SIG-M5 (cell line): ENCODE measurements around the gene MBD6.
"Not testable (repeated sequence)": the region's sequence is repeated elsewhere in the genome, so short reads cannot be mapped to it uniquely, and the experiment has no call there.

Source experiments
- DNase-seq: peaks from one replicate; lab custom pipeline; 2025; lab: John Stamatoyannopoulos, UW

Gene MBD6

DNA sequence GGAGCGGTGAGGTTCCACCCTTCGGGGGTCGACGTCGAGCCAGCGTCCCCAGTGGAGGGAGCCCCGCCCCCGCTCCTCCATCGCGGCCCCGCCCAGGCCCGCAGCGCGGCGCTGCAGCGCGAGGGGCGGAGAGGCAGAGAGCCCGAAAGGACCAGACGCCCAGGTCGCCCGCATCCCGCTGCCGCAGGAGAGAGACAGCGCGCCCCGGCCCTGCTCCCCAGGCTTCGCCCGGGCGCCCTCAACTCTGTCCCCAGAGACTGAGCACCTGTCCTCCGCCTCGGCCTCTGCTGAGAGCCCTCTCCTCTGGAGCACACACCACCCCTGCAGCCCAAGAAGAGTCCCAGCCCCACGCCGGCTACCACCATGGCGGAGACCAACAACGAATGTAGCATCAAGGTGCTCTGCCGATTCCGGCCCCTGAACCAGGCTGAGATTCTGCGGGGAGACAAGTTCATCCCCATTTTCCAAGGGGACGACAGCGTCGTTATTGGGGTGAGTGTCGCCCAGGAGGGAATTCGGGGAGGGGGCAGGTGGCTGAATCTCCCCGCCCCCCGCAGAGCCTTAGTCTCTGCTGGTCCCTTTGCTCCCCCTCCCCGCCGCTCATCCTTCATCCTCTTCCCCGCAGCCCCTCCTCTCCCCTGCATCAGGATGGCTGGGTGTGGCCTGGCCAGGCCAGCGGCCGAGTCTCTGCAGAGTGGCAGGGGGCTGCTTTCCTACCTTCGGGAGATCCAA is 27.5 kb downstream of the MBD6 start, which contains the start of gene KIF5A:
Gene KIF5A, plus strand, starts transcription at position 136 of the 732 bp plus-strand sequence. Its CDS starts 228 bp downstream, at position 364.
- no peak for DNase-seq

DNA sequence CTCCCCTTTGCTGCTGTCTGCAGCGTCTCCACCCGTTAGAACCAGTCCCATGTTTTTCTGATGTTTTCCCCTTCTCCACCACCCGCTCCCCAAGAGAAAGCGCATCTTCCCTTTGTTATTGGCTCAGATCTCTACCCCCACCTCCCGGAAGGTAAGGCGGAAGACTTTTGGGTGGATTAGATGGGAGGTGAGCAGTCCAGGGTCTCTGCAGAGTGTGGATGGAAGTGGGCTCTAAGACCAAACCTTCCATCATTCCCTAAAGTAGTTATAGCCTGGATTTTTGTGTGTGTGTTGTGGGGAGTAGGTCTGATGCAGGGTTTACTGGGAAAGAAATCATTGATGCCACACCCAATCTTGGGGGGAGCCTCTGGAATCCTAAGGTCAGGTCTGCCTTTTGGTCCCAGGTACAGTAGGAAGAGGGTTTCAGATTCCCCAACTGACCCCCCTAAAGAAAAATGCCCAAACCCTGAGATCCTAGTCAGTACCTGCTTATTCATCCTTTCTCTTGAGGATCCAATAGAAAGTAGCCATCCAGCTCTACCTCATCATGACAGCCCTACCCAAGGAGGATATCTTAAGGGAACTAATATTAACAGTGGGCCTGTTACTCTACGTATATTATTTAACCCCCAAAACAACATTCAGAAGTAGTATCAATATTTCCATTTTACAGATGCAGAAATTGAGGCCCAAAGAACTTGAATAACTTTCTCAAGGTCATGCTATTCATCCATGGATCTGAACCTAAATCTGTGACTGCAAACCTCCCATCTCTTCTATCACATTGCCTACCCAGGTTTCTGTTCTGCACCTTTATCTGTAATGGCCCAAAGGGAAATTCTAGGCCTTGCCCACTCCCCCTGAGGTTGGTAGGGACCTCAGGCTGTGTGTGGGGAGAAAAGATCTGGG is 28.3 kb downstream of the MBD6 start:
- DNase-seq: no peak

DNA sequence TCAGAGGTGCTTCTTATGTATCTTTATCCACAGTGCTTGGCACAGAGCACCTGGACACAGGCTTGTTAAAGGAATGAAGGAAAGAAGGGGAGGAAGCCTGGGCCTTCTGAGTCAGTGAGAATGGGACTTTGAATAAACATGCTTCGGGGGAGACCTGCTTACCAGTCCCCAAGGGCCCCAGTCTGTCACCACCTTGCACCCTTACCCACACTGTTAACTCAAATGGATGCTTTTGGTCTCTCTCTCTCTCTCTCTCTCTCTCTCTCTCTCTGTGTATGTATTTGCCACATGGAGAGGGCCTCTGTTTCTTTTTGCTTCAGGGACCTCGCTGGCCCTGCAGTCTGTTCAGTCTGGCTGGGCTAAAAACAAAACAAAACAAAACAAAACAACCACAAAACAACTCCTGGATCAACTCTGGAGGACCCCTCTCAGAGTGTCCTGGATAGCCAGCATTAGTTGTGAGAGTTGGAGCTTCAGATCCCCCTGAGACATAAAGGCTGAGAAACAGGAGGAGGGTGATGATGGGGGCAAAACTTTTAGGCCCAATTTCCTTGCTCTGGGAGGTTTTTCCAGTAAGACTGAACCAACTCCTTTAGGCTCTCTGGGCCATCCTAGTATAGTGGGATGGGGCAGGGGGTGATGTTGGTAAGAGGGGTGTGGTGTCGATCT is 29.1 kb downstream of the MBD6 start:
- no peak for DNase-seq

DNA sequence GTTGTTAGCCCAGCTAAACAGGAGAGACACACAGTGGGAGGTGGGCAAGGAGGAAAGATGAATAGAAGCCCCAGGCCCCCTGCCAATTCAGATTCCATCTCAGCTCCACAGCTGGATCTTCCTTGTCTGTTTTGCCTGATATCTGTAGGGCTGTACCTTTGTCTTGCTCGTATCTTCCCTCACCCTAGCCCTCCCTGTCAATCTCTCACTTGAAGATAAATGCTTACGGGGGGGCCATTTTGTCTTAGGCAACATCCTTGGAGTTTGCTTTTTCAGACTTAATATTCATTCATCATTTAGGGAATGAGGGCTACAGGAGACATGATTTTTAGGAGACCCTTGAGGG is 29.7 kb downstream of the MBD6 start:
- no peak for DNase-seq

DNA sequence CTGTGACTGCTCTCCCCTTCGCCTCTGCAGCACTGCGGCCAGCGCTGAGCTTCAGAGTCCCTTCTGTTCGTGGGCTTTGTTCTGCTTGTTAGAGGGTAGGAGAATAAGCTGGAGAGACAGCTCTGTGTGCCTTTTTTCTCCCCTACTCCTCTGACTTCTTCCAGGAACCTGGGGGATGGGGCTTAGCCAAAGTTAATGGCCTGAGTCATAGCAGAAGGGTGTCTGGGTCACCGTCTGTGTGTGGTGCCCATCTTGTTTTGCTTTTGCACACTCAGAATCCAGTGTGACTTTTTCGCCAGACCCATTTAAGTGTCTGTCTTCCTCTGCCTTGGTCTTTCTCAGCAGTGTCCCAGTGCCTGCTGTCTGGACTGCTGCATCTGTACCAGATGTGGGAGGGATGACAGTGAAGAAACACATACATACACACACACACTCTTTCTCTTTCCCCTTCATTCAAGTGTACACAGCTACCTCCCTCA is 30.2 kb downstream of the MBD6 start:
- DNase-seq: no peak

DNA sequence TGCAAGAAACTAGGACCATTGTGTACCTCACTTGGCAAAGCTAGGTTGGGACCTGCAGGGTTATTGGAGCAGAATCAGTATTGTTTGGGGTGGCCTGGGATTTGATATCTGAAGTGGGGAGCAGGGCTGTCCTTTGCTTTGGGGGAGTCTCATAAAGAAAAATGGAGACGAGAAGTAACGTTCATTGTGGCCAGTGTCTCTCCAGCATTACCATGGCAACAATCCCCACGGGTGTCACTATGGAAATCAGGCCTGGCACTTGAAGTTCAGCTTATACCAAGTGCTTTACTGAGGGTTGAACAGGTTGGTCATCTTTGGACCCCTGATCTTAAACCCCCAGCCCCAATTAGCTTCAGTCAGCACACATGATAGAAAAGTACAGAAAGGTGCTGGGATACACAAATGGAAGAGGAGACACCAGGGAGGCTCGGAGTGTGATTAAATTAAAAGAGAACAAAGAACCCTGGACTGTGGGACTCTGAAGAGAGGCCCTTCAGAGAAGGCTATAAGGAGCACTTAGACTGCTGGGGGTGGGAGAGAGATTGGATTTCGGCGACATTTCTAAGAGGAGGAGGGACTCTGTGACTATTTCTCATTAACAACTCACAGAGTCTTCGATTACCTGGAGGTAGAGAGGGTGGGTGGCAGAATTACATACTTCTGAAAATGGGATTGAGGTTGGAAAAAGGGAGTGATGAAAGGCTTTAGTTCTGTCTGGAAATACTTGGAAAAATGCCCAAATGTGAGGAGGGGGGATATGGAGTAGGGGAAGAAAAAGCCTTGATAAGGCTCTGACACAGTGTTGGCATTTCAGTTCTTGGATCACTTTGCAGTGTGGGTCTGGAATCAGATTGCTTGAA is 30.9 kb downstream of the MBD6 start:
- DNase-seq: no peak

DNA sequence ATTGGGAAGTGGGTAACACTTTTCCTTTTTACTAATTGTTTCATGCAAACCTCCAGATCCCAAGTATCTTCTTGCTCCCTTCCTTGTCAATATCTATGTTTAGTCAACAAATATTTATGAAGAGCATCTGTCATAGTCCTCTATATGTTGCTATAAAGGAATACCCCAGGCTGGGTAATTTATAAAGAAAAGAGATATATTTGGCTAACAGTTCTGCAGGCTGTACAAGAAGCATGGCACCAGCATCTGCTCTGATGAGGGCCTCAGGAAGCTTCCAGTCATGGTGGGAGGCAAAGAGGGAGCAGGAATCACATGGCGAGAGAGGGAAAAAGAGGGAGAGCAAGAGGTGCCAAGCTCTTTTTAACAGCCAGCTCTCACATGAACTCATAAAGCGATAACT is 31.8 kb downstream of the MBD6 start:
- DNase-seq: no peak

DNA sequence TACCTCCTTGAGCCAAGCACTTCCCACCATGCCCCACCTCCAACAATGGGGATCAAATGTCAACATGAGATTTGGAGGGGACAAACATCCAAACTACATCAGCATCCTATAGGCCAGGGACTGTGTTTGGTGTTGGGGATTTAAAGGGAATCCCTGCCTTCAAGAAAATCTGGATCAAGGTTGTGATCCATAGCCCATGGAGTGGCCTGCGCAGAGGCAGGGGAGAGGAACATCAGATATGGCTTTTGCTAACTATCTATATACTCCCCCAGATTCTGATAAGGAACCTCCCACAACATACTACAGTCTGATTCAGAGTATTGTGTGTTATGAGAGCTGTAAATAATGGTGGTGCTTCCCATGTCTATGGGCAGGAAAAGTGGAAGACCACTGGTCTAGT is 32.3 kb downstream of the MBD6 start:
- DNase-seq: no peak

DNA sequence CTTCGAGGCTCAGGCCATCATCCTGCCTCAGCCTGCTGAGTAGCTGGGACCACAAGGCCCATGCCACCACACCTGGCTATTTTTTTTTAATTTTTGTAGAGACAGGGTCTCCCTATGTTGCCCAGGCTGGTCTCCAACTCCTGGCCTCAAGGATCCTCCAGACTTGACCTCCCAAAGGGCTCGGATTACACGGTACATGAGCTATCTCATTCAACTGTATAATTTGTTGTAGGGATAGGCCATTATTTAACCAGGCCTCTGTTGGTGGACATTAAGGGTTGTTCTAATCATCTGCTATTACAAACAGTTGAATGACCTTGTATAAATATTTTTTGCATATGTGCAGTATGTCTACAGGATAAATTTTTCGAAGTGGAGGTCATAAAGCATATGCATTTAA is 36.2 kb downstream of the MBD6 start:
- no peak for DNase-seq

DNA sequence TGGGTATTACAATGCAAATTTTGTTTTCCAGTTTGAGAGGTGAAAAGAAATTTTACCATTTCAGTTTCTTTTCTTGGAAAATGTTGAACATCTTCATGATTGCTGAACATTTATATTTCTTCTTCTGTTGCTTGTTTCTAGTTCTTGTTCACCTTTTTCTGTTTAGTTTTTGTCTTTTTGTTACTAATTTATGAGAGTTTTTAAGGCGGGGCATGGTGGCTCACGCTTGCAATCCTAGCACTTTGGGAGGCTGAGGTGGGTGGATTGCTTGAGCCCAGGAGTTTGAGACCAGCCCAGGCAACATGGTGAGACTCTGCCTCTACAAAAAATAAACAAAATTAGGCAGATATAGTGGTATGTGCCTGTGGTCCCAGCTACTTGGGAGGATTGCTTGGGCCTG is 37.9 kb downstream of the MBD6 start:
- no peak for DNase-seq

DNA sequence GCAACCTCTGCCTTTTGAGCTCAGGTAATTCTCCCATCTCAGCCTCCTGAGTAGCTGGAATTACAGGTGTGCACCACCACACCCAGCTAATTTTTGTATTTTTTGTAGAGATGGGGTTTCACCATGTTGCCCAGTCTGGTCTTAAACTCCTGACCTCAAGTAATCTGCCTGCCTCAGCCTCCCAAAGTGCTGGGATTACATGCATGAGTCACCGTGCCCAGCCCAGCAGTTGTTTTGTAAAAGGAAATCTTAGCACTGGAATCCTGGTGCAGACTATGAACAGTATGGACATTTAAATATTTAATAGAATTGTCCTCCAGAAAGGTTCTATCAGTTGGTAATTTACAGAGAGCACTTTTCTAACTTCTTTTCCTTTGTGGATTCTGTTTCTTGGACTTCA is 38.5 kb downstream of the MBD6 start:
- not testable (repeated sequence) for DNase-seq

DNA sequence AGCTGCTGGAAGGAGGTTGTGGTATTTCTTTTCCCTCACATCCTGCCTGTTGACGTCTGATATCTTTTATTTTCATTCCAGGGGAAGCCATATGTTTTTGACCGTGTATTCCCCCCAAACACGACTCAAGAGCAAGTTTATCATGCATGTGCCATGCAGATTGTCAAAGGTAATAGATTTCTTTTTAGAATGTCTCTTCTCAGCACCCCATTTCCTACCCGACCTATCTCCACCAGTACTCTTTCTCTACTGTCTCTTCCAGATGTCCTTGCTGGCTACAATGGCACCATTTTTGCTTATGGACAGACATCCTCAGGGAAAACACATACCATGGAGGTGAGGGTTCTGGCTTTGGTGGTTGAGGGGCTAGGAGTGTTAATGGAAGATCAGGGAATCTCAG is 40.7 kb downstream of the MBD6 start:
- no peak for DNase-seq

DNA sequence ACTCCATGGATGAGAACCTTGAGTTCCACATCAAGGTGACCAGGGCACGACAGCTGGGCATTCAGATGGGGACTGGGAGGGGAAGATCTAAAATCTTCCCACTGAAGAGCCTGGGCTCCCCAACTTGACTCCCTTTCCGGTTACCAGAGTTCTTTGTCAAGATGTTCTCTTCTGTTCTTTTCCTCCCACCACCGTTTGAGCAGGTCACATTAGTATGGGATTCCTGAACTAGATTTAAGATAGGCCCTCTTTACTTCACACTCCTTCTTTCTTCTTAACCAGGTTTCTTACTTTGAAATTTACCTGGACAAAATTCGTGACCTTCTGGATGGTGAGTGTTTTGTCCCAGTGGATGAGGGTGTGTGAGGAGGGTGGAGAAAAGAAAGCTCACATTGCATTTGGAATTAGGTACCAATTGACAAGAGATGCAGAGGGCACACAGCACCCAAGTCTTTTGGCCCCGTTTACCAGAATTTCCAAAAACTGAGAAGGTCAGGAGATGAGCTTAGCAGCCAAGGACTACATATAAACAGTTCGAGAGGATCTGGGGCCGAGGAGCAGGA is 41.6 kb downstream of the MBD6 start:
- no peak for DNase-seq

DNA sequence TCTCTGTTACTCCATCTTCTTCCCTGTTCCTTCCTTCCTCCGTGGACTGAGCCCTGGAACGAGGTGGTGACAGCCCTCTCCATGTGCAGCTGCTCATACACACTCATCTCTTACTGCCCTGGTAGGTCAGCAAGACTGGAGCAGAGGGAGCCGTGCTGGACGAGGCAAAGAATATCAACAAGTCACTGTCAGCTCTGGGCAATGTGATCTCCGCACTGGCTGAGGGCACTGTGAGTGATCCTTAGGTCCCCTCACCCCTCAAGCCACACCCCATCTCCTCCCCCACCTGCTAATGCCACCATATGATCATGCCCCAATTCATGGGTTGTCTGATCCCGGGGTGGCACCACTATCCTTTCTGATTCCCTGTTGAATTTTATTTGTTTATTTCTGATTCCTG is 46.2 kb downstream of the MBD6 start:
- no peak for DNase-seq

DNA sequence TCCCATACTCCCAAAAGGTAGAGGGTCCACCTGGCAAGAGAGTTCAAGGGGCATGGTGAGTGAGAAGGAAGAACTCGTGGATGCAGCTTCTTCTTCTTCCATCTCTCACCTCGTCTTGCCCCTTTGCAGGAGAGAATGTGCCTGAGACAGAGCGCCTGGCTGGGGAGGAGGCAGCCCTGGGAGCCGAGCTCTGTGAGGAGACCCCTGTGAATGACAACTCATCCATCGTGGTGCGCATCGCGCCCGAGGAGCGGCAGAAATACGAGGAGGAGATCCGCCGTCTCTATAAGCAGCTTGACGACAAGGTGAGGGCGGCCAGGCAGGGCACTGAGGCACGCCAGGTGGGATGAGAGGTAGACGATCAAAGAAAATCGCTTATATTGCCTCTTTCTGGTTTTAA is 47.2 kb downstream of the MBD6 start:
- DNase-seq: no peak

DNA sequence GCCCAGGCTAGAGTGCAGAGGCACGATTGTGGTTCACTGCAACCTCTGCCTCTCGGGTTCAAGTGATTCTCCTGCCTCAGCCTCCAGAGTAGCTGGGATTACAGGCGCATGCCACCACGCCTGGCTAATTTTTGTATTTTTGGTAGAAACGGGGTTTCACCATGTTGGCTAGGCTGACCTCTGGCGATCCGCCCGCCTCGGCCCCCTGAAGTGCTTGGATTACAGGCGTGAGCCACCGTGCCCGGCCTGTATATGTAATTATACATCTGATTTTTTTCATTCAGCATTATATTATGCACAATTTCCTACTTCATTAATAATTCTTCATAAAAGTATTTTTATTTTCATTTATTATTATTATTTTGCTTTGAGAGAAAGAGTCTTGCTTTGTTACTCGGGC is 47.8 kb downstream of the MBD6 start:
- DNase-seq: not testable (repeated sequence)

DNA sequence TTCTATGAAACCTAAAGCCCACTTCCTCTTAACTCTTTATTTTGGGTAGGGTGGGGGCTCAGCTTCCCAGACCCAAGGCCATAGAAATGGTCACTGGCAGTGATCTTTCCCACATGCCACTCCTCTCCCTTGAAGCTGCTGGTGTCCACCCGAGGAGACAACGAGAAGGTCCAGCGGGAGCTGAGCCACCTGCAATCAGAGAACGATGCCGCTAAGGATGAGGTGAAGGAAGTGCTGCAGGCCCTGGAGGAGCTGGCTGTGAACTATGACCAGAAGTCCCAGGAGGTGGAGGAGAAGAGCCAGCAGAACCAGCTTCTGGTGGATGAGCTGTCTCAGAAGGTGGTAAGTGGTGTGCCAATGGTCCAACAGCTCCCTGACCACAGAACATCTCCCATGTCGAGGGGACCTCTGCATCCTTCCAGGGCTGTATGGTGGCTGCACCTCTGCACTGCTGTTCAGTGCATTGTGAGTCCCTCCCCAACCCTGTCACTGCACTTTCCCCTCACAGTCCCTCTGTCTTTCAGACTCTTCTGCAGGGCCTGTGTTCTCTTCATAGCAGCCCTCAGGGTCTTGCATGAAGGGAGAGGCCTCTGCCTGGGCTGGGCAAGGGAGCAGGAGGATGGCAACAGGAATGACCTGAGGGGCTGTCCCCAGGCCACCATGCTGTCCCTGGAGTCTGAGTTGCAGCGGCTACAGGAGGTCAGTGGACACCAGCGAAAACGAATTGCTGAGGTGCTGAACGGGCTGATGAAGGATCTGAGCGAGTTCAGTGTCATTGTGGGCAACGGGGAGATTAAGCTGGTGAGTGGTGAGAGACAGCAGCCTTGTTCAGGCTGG is 49.5 kb downstream of the MBD6 start:
- DNase-seq: no peak

DNA sequence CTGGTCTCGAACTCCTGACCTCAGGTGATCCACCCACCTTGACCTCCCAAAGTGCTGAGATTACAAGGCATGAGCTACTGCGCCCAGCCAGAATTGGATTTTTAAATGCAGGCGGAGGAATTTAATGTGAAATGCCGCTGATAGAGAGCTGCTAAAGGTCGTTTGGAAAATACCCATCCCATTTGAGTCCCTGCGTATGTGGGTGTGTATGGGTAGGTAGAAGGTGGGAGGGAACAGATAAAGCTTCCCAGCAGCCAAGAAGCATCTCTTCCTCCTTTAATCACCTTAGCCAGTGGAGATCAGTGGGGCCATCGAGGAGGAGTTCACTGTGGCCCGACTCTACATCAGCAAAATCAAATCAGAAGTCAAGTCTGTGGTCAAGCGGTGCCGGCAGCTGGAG is 52.2 kb downstream of the MBD6 start:
- no peak for DNase-seq

DNA sequence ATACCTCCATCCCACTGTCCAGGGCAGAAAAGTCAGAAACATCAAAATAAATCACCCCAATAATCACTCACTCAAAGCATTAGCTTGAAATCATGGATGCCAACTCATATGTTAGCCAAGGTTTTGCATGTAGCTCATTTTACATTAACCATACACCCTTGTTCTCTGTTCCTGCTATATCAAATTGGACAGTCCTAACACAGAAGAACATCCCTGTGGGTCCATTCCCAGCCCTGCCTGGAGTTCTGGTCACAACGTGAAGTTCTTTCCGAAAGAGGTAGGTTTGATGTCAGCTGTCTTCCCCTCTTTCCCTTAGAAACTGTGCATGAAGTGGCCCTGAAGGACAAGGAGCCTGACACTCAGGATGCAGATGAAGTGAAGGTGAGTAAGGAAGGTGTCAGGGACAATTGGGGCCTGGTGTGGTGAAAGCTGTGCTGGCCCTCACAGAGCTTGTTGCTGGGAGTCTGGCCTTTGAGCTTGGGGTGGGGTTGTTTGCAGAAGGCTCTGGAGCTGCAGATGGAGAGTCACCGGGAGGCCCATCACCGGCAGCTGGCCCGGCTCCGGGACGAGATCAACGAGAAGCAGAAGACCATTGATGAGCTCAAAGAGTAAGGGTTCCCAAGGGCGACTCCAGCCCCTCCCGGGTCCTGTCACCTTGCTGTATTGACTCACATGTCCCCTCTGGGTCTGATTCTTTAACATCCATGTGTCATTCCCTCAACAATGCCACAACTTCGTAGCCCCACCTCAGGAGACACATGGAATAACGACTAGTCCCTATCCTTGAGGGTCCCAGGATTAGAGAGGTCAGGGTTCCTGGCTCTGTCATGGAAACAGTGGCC is 53.4 kb downstream of the MBD6 start:
- DNase-seq: no peak
